GM23338 (cell line): ENCODE data around the gene SCN4A. TPM values are rescaled to one million over a fixed set of nuclear protein-coding genes. Genes with fewer than 3 reads are reported as not detected.

Experiments
- ATAC-seq: fragments of 200-7000 bp; cut with Tn5 transposase; 3 replicates; pipeline ENCODE4 v1.9.1; 2020
- DNase-seq: peaks from one replicate; pipeline ENCODE4 v3.0.0-alpha.2; 2015; ENCODE audit warnings: low spot score
- H2AFZ ChIP-seq: fragments of 200-600 bp; sonication (generic); 2 replicates; pipeline ENCODE4 v1.8.0; 2016; ENCODE audit warnings: antibody characterized with exemption, mild to moderate bottlenecking, moderate library complexity
- H3F3A ChIP-seq: fragments of 200-600 bp; sonication (generic); replicated peaks from 2 replicates; pipeline ENCODE4 v1.8.0; 2017; ENCODE audit warnings: antibody characterized with exemption, mixed run types, low read depth
- H3K27ac ChIP-seq: fragments of 200-600 bp; sonication (generic); 2 replicates; pipeline ENCODE4 v1.6.1; 2016; ENCODE audit warnings: low read depth
- H3K27me3 ChIP-seq: fragments of 200-600 bp; sonication (generic); 2 replicates; pipeline ENCODE4 v1.8.0; 2016; ENCODE audit warnings: mild to moderate bottlenecking, mixed run types, moderate library complexity; ENCODE audit not compliant: insufficient read depth
- H3K36me3 ChIP-seq: fragments of 200-600 bp; sonication (generic); 2 replicates; pipeline ENCODE4 v1.8.0; 2016; ENCODE audit warnings: mild to moderate bottlenecking; ENCODE audit not compliant: insufficient read depth
- H3K4me1 ChIP-seq: fragments of 200-600 bp; sonication (generic); 2 replicates; pipeline ENCODE4 v1.8.0; 2016; ENCODE audit warnings: mild to moderate bottlenecking, moderate library complexity; ENCODE audit not compliant: insufficient read depth
- H3K4me2 ChIP-seq: fragments of 200-600 bp; sonication (generic); 2 replicates; pipeline ENCODE4 v1.7.1; 2017; ENCODE audit warnings: mixed run types
- H3K4me3 ChIP-seq: fragments of 200-600 bp; sonication (generic); 2 replicates; pipeline ENCODE4 v1.6.1; 2016; ENCODE audit warnings: mixed run types
- H3K79me2 ChIP-seq: fragments of 200-600 bp; sonication (generic); replicated peaks from 2 replicates; pipeline ENCODE4 v1.8.0; 2017; ENCODE audit warnings: mild to moderate bottlenecking; ENCODE audit not compliant: insufficient read depth
- H3K9me2 ChIP-seq: fragments of 200-600 bp; sonication (generic); 2 replicates; pipeline ENCODE4 v1.8.0; 2017; ENCODE audit not compliant: insufficient read depth
- H4K20me1 ChIP-seq: fragments of 200-600 bp; sonication (generic); replicated peaks from 2 replicates; pipeline ENCODE4 v1.8.0; 2017; ENCODE audit warnings: mild to moderate bottlenecking; ENCODE audit not compliant: insufficient read depth
- H3K27ac Mint-ChIP-seq: 2 replicates; pipeline ENCODE4 v1.8.0; 2020; ENCODE audit warnings: inconsistent platforms, mild to moderate bottlenecking, moderate library complexity, mixed read lengths
- H3K27me3 Mint-ChIP-seq: 3 replicates; pipeline ENCODE4 v1.8.0; 2022; ENCODE audit warnings: low read depth, mild to moderate bottlenecking, moderate library complexity, mixed read lengths, inconsistent platforms; ENCODE audit not compliant: insufficient read depth, poor library complexity
- H3K36me3 Mint-ChIP-seq: 3 replicates; pipeline ENCODE4 v1.8.0; 2021; ENCODE audit warnings: low read depth, mild to moderate bottlenecking, inconsistent platforms, moderate library complexity, mixed read lengths
- H3K4me1 Mint-ChIP-seq: 3 replicates; pipeline ENCODE4 v1.8.0; 2020; ENCODE audit warnings: mild to moderate bottlenecking, inconsistent platforms, mixed read lengths
- H3K4me3 Mint-ChIP-seq: 3 replicates; pipeline ENCODE4 v1.8.0; 2021; ENCODE audit warnings: moderate library complexity, mild to moderate bottlenecking, inconsistent platforms, mixed read lengths
- H3K9me3 Mint-ChIP-seq: 3 replicates; pipeline ENCODE4 v1.8.0; 2020; ENCODE audit warnings: moderate library complexity, mild to moderate bottlenecking, inconsistent platforms, mixed read lengths
- CREB1 ChIP-seq: fragments of 250-450 bp; sonication (Bioruptor Pico); IDR thresholded peaks from 2 replicates; pipeline ENCODE4 v1.5.0; 2020; ENCODE audit warnings: low read depth, mild to moderate bottlenecking, moderate library complexity
- CTCF ChIP-seq, 2 experiments: fragments of 200-600 bp in 1 of 2; sonication (generic) in 1 of 2; conservative IDR thresholded peaks; 2 replicates each; pipeline versions ENCODE4 v1.5.1 to v1.6.1; 2016 to 2017; ENCODE audit warnings: antibody characterized with exemption in 2 of 2, low read depth in 2 of 2, mild to moderate bottlenecking in 2 of 2, moderate library complexity in 1 of 2
- ETS1 ChIP-seq: IDR thresholded peaks from 2 replicates; pipeline ENCODE4 v1.6.1; 2016; ENCODE audit warnings: antibody characterized with exemption
- NANOG ChIP-seq: IDR thresholded peaks from 2 replicates; pipeline ENCODE4 v1.6.1; 2016; ENCODE audit warnings: antibody characterized with exemption, borderline replicate concordance
- REST ChIP-seq: IDR thresholded peaks from one replicate; pipeline ENCODE4 v1.6.1; 2018; ENCODE audit warnings: antibody characterized with exemption; ENCODE audit not compliant: unreplicated experiment
- STAT1 ChIP-seq: IDR thresholded peaks from one replicate; pipeline ENCODE4 v1.6.1; 2016; ENCODE audit warnings: antibody characterized with exemption; ENCODE audit not compliant: unreplicated experiment
- ZNF331 ChIP-seq: fragments of 250-450 bp; sonication (Bioruptor Pico); IDR thresholded peaks from 2 replicates; pipeline ENCODE4 v1.5.0; 2020; ENCODE audit warnings: low read depth, mild to moderate bottlenecking, moderate library complexity
- polyA plus RNA-seq: library from polyadenylated mRNA; unstranded; fragments of >200 nt; fragmentation: Nextera tagmentation; extraction: Ambion mirVana; gene quantifications from 2 replicates; pipeline ENCODE4 v1.2.1, GENCODE V29; 2016
- total RNA-seq: library from RNA; depleted of rRNA; stranded (reverse); fragments of >200 nt; shearing (Covaris generic); gene quantifications from 2 replicates; pipeline ENCODE4 v1.2.3, GENCODE V29; 2014

The SCN4A gene
- total and polyA plus RNA-seq, 2 experiments from 2014 or later, result 2.3 to 7.9 TPM

DNA sequence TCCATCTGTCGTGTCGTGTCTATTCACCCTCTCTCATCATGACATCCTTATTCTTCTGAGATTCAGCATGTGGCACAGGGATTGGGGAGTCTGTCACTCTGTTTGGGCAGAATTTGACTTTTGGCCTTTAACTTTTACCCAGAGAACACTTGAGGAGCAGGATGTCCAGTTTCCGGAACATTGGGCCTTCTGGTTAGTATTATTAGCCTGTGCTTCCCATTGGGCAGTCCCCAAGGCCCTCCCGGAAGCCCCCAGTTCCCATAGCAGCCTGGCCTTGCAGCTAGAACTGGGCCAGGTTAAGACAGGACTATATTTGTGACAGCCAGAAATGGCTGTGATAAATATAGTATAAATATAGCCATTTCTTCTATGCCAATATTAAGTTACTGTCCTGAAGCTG, 9.6 kb downstream of the SCN4A start (continued):
- TF ChIP-seq CTCF (conservative IDR thresholded peaks at IDR 0.05; ENCODE audit: low read depth in 2 of 2), result no peak
- no peak for TF ChIP-seq STAT1
- no peak for TF ChIP-seq ETS1
- TF ChIP-seq REST, result no peak
- TF ChIP-seq CREB1 (CRISPR knock-in tag), result no peak
- TF ChIP-seq ZNF331 (CRISPR knock-in tag), result no peak

GRCh38 chr17:63962298-63962744, 10.4 kb downstream of the SCN4A start:
- H3K4me2 ChIP-seq, result peak overlapping the region; percentile 68; the same call in 1 of the 2 replicates
- peak overlapping the region; percentile 23; the same call in 1 of the 2 replicates for H3K4me3 ChIP-seq
- no peaks in the 10 kb centered on the region for H4K20me1 ChIP-seq
- no peaks in the 10 kb centered on the region for H3K79me2 ChIP-seq
- Mint-ChIP-seq H3K4me3 (peak overlapping the region; percentile 33; the same call in 1 of the 3 replicates), H3K9me3 (no peaks in the 10 kb centered on the region; the same call in 2 of the 3 replicates), H3K4me1 (peaks cover 20% of the 10 kb centered on the region), H3K27ac (no peak overlapping the region), H3K36me3 (peaks cover 6% of the 10 kb centered on the region; the same call in 2 of the 3 replicates), H3K27me3 (peaks cover 8% of the 10 kb centered on the region)
- peak overlapping the region; percentile 81; the same call in 1 of the 2 replicates for H2AFZ ChIP-seq
- no peaks in the 10 kb centered on the region for H3K9me2 ChIP-seq
- no peaks in the 10 kb centered on the region for H3K27me3 ChIP-seq
- H3F3A ChIP-seq, result 0 out of 2 replicates have a peak, but pooled peaks cover 2% of the 10 kb centered on the region
- H3K36me3 ChIP-seq, result no peaks in the 10 kb centered on the region
- peaks cover 14% of the 10 kb centered on the region; the same call in 1 of the 2 replicates for H3K4me1 ChIP-seq
- H3K27ac ChIP-seq, result no peak overlapping the region
- DNase-seq (no peak), ATAC-seq (no peak; the same call in 2 of the 3 replicates)
- TF ChIP-seq NANOG, result no peak
